ENCODE results near the gene TOB1. TPM values are rescaled to one million over a fixed set of nuclear protein-coding genes. Genes with fewer than 3 reads are reported as not detected.

Gene TOB1
- total and polyA plus RNA-seq, 9 of the 15 experiments (the other 6 are each of a cell fraction or from before 2014, with no cell fraction given), result 4.8 to 63.7 (median 13.2) TPM

- no peak for TF ChIP-seq ZNF280B (CRISPR knock-in tag; IDR thresholded peaks at IDR 0.05)
- TF ChIP-seq RBM39 (optimal IDR thresholded peaks at IDR 0.05; ENCODE audit: low read depth, low read length), result no peak
- no peak for TF ChIP-seq IFI16 (CRISPR knock-in tag; IDR thresholded peaks at IDR 0.05)
- TF ChIP-seq ESRRA (IDR thresholded peaks at IDR 0.05; ENCODE audit: borderline replicate concordance, low read depth), result no peak
- TF ChIP-seq PHF8 (IDR thresholded peaks at IDR 0.05; ENCODE audit: borderline replicate concordance, low read length), result no peak
Observed at GRCh38 chr17:50855708-50856330, 10.3 kb downstream of the TOB1 start (continued).

- Histone ChIP-seq H3K36me3 (ENCODE audit: control insufficient read depth, insufficient read depth, low read length) (no peaks in the 10 kb centered on the region), H3K9me3 (replicated peaks; ENCODE audit: control insufficient read depth, insufficient read depth, low read depth, low read length) (no peaks in the 10 kb centered on the region), H3K4me1 (replicated peaks in 1 of 2; ENCODE audit: control insufficient read depth in 2 of 2, insufficient read depth in 2 of 2, low read length in 2 of 2) (peaks cover 3 to 16% of the 10 kb centered on the region in 2 experiments; a peak in 3 of 5 replicates), H2AFZ (ENCODE audit: low read depth, low read length) (no peak overlapping the region), H3K9me1 (ENCODE audit: control insufficient read depth, insufficient read depth, low read length) (no peaks in the 10 kb centered on the region), H3K79me2 (ENCODE audit: control insufficient read depth, insufficient read depth, low read length) (no peaks in the 10 kb centered on the region), H3K4me3 (no peak overlapping the region), H3K27ac (ENCODE audit: extremely low read depth, low read depth, low read length) (no peak overlapping the region), H3K9ac (ENCODE audit: insufficient read depth in 1 of 2, low read depth in 2 of 2, low read length in 2 of 2) (no peak overlapping the region), H3K4me2 (ENCODE audit: insufficient read depth, low read length) (no peak overlapping the region), H3K27me3 (ENCODE audit: control insufficient read depth in 2 of 2, insufficient read depth in 2 of 2, low read length in 2 of 2) (no peaks in the 10 kb centered on the region), H4K20me1 (replicated peaks; ENCODE audit: control insufficient read depth, insufficient read depth, low read length) (no peaks in the 10 kb centered on the region)
- intact Hi-C loops (cut with micrococcal nuclease) (loop anchor here (5.0 kb wide), 1 partner anchor 299 kb away; the partner anchor contains the start of gene NME1), in situ Hi-C loops (cut with MboI) (no loop called here)
- FAIRE-seq (no peak), ATAC-seq (no peak), DNase-seq (ENCODE audit: extremely low read depth in 1 of 4, low spot score in 3 of 4) (no peak)
- ChIA-PET POLR2A (interaction anchor here (0.7 to 8.4 kb wide), 7 partner anchors 9 to 120 kb away, joined by 3 to 146 read pairs (median 4); partner anchors contain the start of gene TOB1), CTCF (ENCODE audit: low intra/inter-chr PET ratio) (no interaction called here)
- BruUV-seq (replicated peaks), result no TSS peak
- 57% methylated on average over 6 of the region's 6 CpGs for WGBS (ENCODE audit: insufficient coverage, low coverage, missing lambda C conversion rate)
- TF ChIP-seq BRF2 (IDR thresholded peaks at IDR 0.05; ENCODE audit: borderline replicate concordance, insufficient read depth, insufficient read length) (no peak), GATAD2B (IDR thresholded peaks at IDR 0.05; ENCODE audit: borderline replicate concordance) (no peak), ZEB2 (IDR thresholded peaks at IDR 0.05) (no peak), ETS2 (tag; IDR thresholded peaks at IDR 0.05; ENCODE audit: borderline replicate concordance, poor library complexity, severe bottlenecking) (no peak), ZNF589 (CRISPR knock-in tag; IDR thresholded peaks at IDR 0.05; ENCODE audit: low read depth) (no peak), PKNOX1 (IDR thresholded peaks at IDR 0.05) (no peak), CHAMP1 (IDR thresholded peaks at IDR 0.05) (no peak), DPF2 (IDR thresholded peaks at IDR 0.05) (no peak)
Observed at GRCh38 chr17:50853781-50854180, 12.4 kb downstream of the TOB1 start.

All from K562 (cell line).